LHCN-M2 (cell line): Measurements from ENCODE around the gene MUC13. TPM values are rescaled to one million over a fixed set of nuclear protein-coding genes. Genes with fewer than 3 reads are reported as not detected.

Experiments used
- DNase-seq: peaks from one replicate; pipeline ENCODE4 v3.0.0-alpha.2; 2012; ENCODE audit warnings: low read depth
- total RNA-seq: library from RNA; depleted of rRNA; stranded (reverse); fragments of >200 nt; gene quantifications from 2 replicates; pipeline ENCODE4 v1.2.3, GENCODE V29; 2014; rRNA removed

MUC13 gene
- total RNA-seq, 1 experiment from 2014 or later: 0.17 TPM

GRCh38 chr3:124879337-124879680 lies 55.2 kb downstream of the MUC13 start:
- DNase-seq: no peak

- DNase-seq: peak; percentile 98
Observed at GRCh38 chr3:124878561-124879336, 55.8 kb downstream of the MUC13 start.

- no peak for DNase-seq
Observed at GRCh38 chr3:124877674-124878073, 56.9 kb downstream of the MUC13 start.

- no peak for DNase-seq
Observed at GRCh38 chr3:124876401-124876878, 58.1 kb downstream of the MUC13 start.

GRCh38 chr3:124873226-124873625 lies 61.3 kb downstream of the MUC13 start:
- DNase-seq: no peak

- DNase-seq: no peak
Observed at GRCh38 chr3:124867511-124867910, 67.0 kb downstream of the MUC13 start.

GRCh38 chr3:124862006-124862405 lies 72.5 kb downstream of the MUC13 start:
- no peak for DNase-seq

- DNase-seq: no peak
Observed at GRCh38 chr3:124861041-124861440, 73.5 kb downstream of the MUC13 start.

GRCh38 chr3:124860599-124860998 lies 74.0 kb downstream of the MUC13 start:
- DNase-seq: peak; percentile 98

GRCh38 chr3:124859025-124859424 lies 75.5 kb downstream of the MUC13 start:
- peak; percentile 82 for DNase-seq

- peak; percentile 90 for DNase-seq
Observed at GRCh38 chr3:124858275-124858674, 76.3 kb downstream of the MUC13 start.

GRCh38 chr3:124856677-124857076 lies 77.9 kb downstream of the MUC13 start:
- DNase-seq: no peak

Other genes starting within 250 kb of the MUC13 start
- gene UMPS, start 204.3 kb downstream of the MUC13 start, total RNA-seq: 31.7 and 39.3 TPM in 2 replicates
- gene ITGB5, start 47.4 kb downstream of the MUC13 start, total RNA-seq: 173 and 224 TPM in 2 replicates
- 19.9 and 28.0 TPM in 2 replicates for gene HEG1, start 121.2 kb upstream of the MUC13 start, total RNA-seq